BLaER1 treated with 17β-estradiol and CSF1 and Interleukin-3, amounts not matched to agents 10 nM and 100 nM (cell line): Measurements from ENCODE around the gene SFT2D1.

ENCODE experiments used
- H3K27ac ChIP-seq, 11 experiments: shearing (Covaris generic); formaldehyde crosslinking; 2 replicates each; pipeline ENCODE4 v1.8.1; 2022
- H3K27me3 ChIP-seq, 11 experiments: shearing (Covaris generic); formaldehyde crosslinking; 2 replicates each; pipeline ENCODE4 v1.8.1; 2022
- H3K36me3 ChIP-seq, 11 experiments: shearing (Covaris generic); formaldehyde crosslinking; 2 replicates each; pipeline ENCODE4 v1.8.1; 2022
- H3K4me1 ChIP-seq, 10 experiments: shearing (Covaris generic); formaldehyde crosslinking; 2 replicates each; pipeline ENCODE4 v1.8.1; 2022
- H3K4me2 ChIP-seq, 11 experiments: shearing (Covaris generic); formaldehyde crosslinking; 2 replicates each; pipeline ENCODE4 v1.8.1; 2022
- H3K4me3 ChIP-seq, 10 experiments: shearing (Covaris generic); formaldehyde crosslinking; 2 replicates each; pipeline ENCODE4 v1.8.1; 2022
- H3K9ac ChIP-seq, 11 experiments: shearing (Covaris generic); formaldehyde crosslinking; 2 replicates each; pipeline ENCODE4 v1.8.1; 2022
- H3K9me3 ChIP-seq, 11 experiments: shearing (Covaris generic); formaldehyde crosslinking; replicated peaks in 1 of 11; 2 replicates each; pipeline ENCODE4 v1.8.1; 2022
- H4K20me1 ChIP-seq, 11 experiments: shearing (Covaris generic); formaldehyde crosslinking; 2 replicates each; pipeline ENCODE4 v1.8.1; 2022
- Cebpa-rat ChIP-seq, 11 experiments: shearing (Covaris generic); IDR thresholded peaks; 2 replicates each; pipeline ENCODE4 v1.8.1; 2022

The SFT2D1 gene

GRCh38 chr6:166317261-166318212 is 24.8 kb downstream of the SFT2D1 start:
- peaks cover 0 to 8% (median 0%) of the 10 kb centered on the region in 10 experiments; a peak in 1 of 20 replicates for H3K4me1 ChIP-seq
- TF ChIP-seq Cebpa-rat (IDR thresholded peaks at IDR 0.05): no peak
- no peaks in the 10 kb centered on the region for H3K9me3 ChIP-seq
- no peaks in the 10 kb centered on the region for H3K27me3 ChIP-seq
- no peak overlapping the region for H3K27ac ChIP-seq
- peaks cover 22 to 45% (median 38%) of the 10 kb centered on the region in 11 experiments for H3K36me3 ChIP-seq
- peaks cover 0 to 21% (median 0%) of the 10 kb centered on the region in 11 experiments; a peak in 10 of 22 replicates for H4K20me1 ChIP-seq
- H3K4me3 ChIP-seq: no peak overlapping the region
- H3K4me2 ChIP-seq: no peak overlapping the region
- no peak overlapping the region for H3K9ac ChIP-seq

- peaks cover 0 to 26% (median 0%) of the 10 kb centered on the region in 11 experiments; a peak in 10 of 22 replicates for H4K20me1 ChIP-seq
Observed at GRCh38 chr6:166315436-166315835, 26.9 kb downstream of the SFT2D1 start.

GRCh38 chr6:166314454-166314853 is 27.9 kb downstream of the SFT2D1 start:
- Histone ChIP-seq H3K27ac (no peak overlapping the region), H3K4me3 (no peak overlapping the region)

More at GRCh38 chr6:166315436-166315835, 26.9 kb downstream of the SFT2D1 start:
- Histone ChIP-seq H3K9me3 (no peaks in the 10 kb centered on the region), H3K9ac (no peak overlapping the region), H3K4me3 (no peak overlapping the region), H3K4me1 (peaks cover 0 to 8% (median 0%) of the 10 kb centered on the region in 10 experiments; a peak in 1 of 20 replicates), H3K4me2 (no peak overlapping the region), H3K27ac (no peak overlapping the region), H3K27me3 (peaks cover 5 to 11% (median 6%) of the 10 kb centered on the region in 11 experiments), H3K36me3 (peaks cover 6 to 24% (median 18%) of the 10 kb centered on the region in 11 experiments; a peak in 20 of 22 replicates)
- no peak for TF ChIP-seq Cebpa-rat (IDR thresholded peaks at IDR 0.05)

GRCh38 chr6:166313255-166314070 is 28.9 kb downstream of the SFT2D1 start:
- H3K9me3 ChIP-seq: no peaks in the 10 kb centered on the region
- no peak overlapping the region for H3K27ac ChIP-seq
- peaks cover 0 to 9% (median 4%) of the 10 kb centered on the region in 11 experiments; a peak in 8 of 22 replicates for H3K36me3 ChIP-seq
- no peak overlapping the region for H3K9ac ChIP-seq
- no peak overlapping the region for H3K4me2 ChIP-seq
- H4K20me1 ChIP-seq: peaks cover 0 to 25% (median 6%) of the 10 kb centered on the region in 11 experiments; a peak in 11 of 22 replicates
- H3K4me3 ChIP-seq: no peak overlapping the region
- peaks cover 0 to 3% (median 2%) of the 10 kb centered on the region in 10 experiments; a peak in 12 of 20 replicates for H3K4me1 ChIP-seq
- TF ChIP-seq Cebpa-rat (IDR thresholded peaks at IDR 0.05): no peak
- peaks cover 24 to 31% (median 26%) of the 10 kb centered on the region in 11 experiments for H3K27me3 ChIP-seq

More at GRCh38 chr6:166314454-166314853, 27.9 kb downstream of the SFT2D1 start:
- Histone ChIP-seq H4K20me1 (peaks cover 0 to 29% (median 0%) of the 10 kb centered on the region in 11 experiments; a peak in 10 of 22 replicates), H3K9me3 (no peaks in the 10 kb centered on the region), H3K36me3 (peaks cover 0 to 18% (median 13%) of the 10 kb centered on the region in 11 experiments; a peak in 15 of 22 replicates), H3K9ac (no peak overlapping the region), H3K27me3 (peaks cover 14 to 21% (median 16%) of the 10 kb centered on the region in 11 experiments), H3K4me1 (peaks cover 0 to 8% (median 0%) of the 10 kb centered on the region in 10 experiments; a peak in 1 of 20 replicates), H3K4me2 (no peak overlapping the region)
- no peak for TF ChIP-seq Cebpa-rat (IDR thresholded peaks at IDR 0.05)

GRCh38 chr6:166312832-166313231 is 29.5 kb downstream of the SFT2D1 start:
- Histone ChIP-seq H3K9me3 (no peaks in the 10 kb centered on the region), H3K4me3 (no peak overlapping the region), H3K9ac (no peak overlapping the region), H3K27ac (no peak overlapping the region), H3K27me3 (peaks cover 31 to 37% (median 32%) of the 10 kb centered on the region in 11 experiments), H3K4me2 (no peak overlapping the region), H3K36me3 (peaks cover 0 to 2% (median 0%) of the 10 kb centered on the region in 11 experiments; a peak in 1 of 22 replicates), H3K4me1 (peaks cover 0 to 9% (median 8%) of the 10 kb centered on the region in 10 experiments; a peak in 16 of 20 replicates), H4K20me1 (peaks cover 0 to 24% (median 8%) of the 10 kb centered on the region in 11 experiments; a peak in 12 of 22 replicates)
- no peak for TF ChIP-seq Cebpa-rat (IDR thresholded peaks at IDR 0.05)

- H3K9ac ChIP-seq: no peak overlapping the region
- H3K4me3 ChIP-seq: no peak overlapping the region
- no peak overlapping the region for H3K27ac ChIP-seq
- H3K27me3 ChIP-seq: peaks cover 53 to 59% (median 54%) of the 10 kb centered on the region in 11 experiments
- H3K4me1 ChIP-seq: peaks cover 0 to 16% (median 12%) of the 10 kb centered on the region in 10 experiments; a peak in 16 of 20 replicates
- H3K4me2 ChIP-seq: no peak overlapping the region
- no peaks in the 10 kb centered on the region for H3K36me3 ChIP-seq
- no peak for TF ChIP-seq Cebpa-rat (IDR thresholded peaks at IDR 0.05)
- H4K20me1 ChIP-seq: peaks cover 0 to 33% (median 20%) of the 10 kb centered on the region in 11 experiments; a peak in 12 of 22 replicates
- H3K9me3 ChIP-seq: peaks cover 0 to 14% (median 9%) of the 10 kb centered on the region in 11 experiments; a peak in 13 of 22 replicates
Observed at GRCh38 chr6:166310634-166311033, 31.7 kb downstream of the SFT2D1 start.

GRCh38 chr6:166309977-166310376 is 32.4 kb downstream of the SFT2D1 start:
- Histone ChIP-seq H3K9me3 (peaks cover 0 to 14% (median 9%) of the 10 kb centered on the region in 11 experiments; a peak in 13 of 22 replicates), H4K20me1 (peaks cover 0 to 33% (median 20%) of the 10 kb centered on the region in 11 experiments; a peak in 12 of 22 replicates), H3K4me2 (no peak overlapping the region), H3K36me3 (no peaks in the 10 kb centered on the region), H3K4me3 (no peak overlapping the region), H3K27me3 (peaks cover 59 to 66% (median 61%) of the 10 kb centered on the region in 11 experiments), H3K27ac (no peak overlapping the region), H3K9ac (no peak overlapping the region), H3K4me1 (peaks cover 0 to 16% (median 12%) of the 10 kb centered on the region in 10 experiments; a peak in 16 of 20 replicates)
- TF ChIP-seq Cebpa-rat (IDR thresholded peaks at IDR 0.05): no peak
